ENCODE results near the gene REELD1.

REELD1 gene

DNA sequence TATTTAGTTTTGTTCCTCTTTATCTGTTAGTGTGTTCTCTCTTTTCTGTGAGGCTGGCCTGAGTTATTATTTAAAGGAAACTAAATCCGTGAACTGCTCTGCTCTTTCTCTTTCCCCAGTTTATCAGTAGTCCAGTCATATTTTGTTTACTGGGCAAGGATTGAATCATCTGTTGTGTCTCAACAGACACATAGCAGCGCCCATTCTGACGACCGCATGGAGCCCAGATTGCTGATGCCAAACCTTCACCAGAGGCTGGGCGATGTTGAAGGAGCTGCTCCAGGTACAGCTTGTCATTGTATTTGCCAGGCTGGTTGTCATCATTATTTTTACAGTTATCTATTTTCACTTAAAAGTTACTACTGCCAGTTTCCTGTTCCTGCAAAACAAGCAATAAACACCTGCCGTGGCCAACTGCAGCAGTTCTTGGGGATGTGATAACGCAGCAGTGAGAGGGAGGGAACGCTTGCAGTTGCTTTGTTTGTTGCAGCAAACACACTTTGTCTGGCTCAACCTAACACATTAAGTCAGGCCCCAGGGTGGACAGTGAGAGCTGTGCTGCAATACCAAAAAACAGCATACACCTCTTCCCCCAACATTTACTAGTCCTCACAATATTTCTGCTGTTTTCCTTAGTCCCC is 10.1 kb downstream of the REELD1 start:
- DNase-seq (ENCODE audit: low spot score) = no peak

DNA sequence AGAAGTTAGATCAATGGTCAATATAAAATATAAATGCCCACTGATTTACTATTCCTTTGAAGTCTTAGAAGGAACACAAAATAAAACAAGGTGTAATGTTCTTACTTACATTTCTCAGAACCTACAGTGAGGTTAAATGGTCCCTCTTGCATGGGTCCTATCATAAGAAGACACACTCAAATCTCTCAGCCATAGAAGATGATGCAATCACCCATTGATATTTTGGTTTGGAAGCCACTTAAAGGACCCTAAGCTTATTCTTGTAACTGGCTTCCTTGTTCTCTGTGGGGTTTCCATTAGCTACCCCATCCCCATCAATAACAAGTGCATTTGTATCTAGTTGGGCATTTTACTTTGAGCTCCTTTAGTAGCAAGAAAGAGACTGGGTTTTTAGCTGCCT is 15.1 kb downstream of the REELD1 start:
- DNase-seq (ENCODE audit: low spot score) = no peak

DNA sequence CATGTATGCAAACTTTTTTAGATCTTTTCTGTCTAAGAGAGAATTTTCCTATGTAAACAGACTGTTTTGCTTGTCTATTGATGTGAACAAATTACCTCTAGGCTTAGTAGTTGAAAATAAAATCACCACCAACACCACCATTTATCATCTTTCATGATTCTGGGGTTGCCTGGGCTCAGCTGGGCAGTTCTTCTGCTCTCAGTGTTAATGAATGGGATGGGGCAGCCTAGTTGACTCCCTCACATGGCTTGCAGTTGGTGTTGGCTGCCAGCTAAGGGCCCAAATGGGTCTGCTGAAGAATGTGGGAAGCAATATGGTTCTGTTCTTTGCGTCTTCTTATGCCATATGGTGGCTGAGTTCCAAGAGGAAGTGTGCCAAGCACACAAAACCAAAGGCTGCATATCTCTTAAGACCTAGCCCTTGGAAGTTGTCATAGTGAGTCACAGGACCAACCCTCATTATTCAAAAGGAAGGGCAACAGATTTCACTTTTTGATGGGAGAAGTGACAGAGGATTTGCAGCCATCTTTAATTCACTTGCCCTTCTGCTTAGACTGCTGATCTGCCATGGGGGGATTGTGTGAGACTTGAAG is 17.9 kb downstream of the REELD1 start:
- no peak for DNase-seq (ENCODE audit: low spot score)

DNA sequence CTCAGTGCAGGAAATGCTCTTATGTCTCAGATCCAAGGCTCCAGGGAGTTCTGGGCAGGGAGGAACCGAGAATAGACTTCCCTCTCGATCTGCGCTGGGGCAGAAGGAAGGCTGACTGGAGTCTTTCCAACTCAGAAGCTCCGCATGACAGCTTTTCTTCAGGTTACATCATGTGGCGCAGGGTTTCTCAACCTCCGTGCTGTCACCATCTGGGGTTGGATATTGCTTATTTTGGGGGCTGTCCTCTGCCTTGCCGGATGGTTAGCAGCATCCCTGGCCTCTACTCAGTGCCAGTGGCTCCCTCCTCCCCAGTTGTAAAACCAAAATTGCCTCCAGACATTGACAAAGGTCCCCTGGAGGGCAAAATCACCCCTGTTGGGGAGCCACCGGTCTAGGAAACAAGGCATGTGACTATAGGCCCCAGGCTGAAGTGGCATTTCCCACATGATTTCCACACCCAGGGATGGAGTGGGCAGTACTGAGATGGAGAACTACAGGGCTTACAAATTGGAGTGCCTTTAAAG is 21.4 kb downstream of the REELD1 start:
- DNase-seq (ENCODE audit: low spot score) = no peak

DNA sequence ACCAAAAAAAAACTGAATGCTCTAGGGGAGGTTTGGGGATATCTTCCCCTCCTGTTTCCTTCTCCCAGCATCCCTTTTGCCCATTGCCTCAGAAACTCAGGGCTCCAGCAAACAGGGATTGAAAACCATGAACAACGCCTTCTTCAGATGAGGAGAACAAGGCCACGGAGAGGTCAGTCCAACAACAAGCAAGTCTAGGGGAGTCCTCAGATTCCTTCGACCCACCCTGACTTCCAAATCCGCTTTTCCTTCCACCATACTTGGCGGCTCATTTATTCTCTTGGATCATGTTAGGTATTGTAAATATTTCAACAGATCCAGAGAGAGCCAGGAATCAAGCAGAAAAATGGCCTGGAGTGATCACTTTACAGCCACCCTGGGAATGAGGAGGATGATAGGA is 21.9 kb downstream of the REELD1 start:
- DNase-seq (ENCODE audit: low spot score) = no peak

- DNase-seq (ENCODE audit: low spot score) = no peak
Measured at GRCh38 chr4:146237092-146237491, 22.8 kb downstream of the REELD1 start.

DNA sequence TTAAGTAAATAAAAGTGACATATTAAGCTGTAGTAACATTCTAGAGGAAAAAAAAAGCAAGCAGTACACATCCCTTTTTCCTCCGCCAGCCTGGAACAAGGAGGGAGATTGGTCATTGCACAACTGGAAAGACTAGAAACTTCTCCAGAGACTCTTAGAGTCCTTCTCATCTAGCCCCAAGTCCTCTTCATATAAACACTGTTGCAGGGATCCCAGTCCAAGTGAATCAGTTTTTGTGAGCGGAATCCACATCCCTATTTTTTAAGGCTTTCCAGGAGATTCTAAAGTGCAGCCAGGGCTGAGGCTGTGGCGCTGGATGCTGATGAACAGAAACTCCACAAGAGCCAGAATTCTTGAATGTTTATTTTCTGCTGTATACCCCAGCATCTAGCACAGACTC is 23.8 kb downstream of the REELD1 start:
- no peak for DNase-seq (ENCODE audit: low spot score)

- peak; percentile 74 for DNase-seq (ENCODE audit: low spot score)
Measured at GRCh38 chr4:146243141-146243882, 29.0 kb downstream of the REELD1 start.

DNA sequence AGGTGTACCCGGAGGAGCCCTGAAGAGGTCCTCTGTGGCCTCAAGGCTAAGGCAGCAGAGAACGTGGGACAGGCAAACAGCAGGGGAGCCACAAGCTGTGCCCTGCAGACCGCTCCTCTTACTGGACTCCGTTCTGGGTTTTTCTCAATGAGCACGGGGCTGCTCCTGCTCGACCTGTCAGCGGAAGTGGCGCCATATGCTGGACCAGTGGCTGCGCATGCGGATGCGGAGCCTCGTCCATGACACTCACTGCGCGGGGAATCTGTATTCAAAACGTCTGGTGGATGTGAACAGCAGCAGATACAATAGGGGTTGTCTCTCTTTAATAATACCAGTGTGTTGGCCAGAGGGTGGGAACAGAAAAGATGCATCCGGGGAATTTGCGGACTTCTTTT is 29.5 kb downstream of the REELD1 start:
- no peak for DNase-seq (ENCODE audit: low spot score)

GRCh38 chr4:146244496-146244895 is 30.2 kb downstream of the REELD1 start:
- no peak for DNase-seq (ENCODE audit: low spot score)

GRCh38 chr4:146245246-146245645 is 30.9 kb downstream of the REELD1 start:
- no peak for DNase-seq (ENCODE audit: low spot score)

- DNase-seq (ENCODE audit: low spot score) = no peak
Measured at GRCh38 chr4:146245850-146246249, 31.5 kb downstream of the REELD1 start.

DNA sequence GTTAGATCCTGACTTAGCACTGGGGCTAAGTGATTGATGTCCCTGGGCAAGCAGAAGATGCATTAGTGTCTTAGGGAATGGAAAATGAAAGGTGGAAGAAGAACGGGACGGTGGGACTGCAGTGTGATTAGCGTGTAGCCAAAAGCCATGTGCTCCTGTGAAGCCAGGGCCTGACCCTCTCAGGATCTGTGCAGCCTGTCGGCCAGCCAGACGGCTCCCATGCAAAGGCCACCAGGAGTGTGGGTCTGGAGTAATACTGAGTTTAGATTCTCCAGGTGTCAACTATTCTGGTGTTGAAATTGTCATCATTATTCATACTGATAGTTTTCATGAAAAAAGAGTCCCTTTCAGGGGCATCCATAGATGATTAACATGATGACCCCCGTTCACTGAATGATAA is 32.0 kb downstream of the REELD1 start:
- no peak for DNase-seq (ENCODE audit: low spot score)

DNA sequence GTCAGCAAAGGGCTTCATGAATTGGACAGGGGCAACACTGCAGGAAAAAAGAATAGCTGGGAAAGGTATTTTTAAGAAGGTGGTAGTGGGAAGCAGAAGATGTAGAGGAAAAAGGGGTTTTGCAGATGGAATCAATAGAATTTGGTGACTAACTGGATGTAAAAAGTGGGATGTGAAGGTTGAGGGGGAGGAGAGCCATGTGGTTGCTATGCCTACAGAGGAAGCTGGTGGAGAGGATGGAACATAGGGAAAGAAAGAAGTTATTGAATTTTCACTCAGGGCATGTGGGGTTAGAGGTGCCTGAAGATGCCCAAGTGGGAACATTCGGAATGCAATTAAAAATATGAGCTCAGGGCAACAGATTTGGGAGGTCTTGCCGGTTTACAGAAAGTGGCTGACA is 33.0 kb downstream of the REELD1 start:
- no peak for DNase-seq (ENCODE audit: low spot score)

GRCh38 chr4:146252969-146253611 is 38.8 kb downstream of the REELD1 start:
- DNase-seq (ENCODE audit: low spot score) = no peak

GRCh38 chr4:146255463-146255862 is 41.1 kb downstream of the REELD1 start:
- no peak for DNase-seq (ENCODE audit: low spot score)

DNA sequence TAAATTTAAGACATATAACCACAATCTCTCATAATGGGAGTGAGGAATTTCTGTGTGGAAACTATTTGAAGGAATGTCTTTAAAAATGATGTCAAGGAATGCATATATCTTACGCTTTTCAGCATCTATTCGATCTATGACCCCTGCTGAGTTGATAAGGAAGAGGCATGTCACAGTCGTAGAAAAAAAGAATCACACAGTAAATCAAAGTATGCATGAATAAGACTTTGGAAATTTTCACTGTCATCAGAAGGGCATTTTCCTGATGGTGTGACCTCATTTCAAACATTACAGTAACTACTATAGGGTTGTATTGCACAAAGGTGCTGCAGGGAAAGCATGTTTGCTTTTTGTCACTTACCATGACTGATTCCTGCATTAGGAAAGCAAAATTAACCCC is 41.5 kb downstream of the REELD1 start:
- DNase-seq (ENCODE audit: low spot score) = no peak

GRCh38 chr4:146256328-146256727 is 42.0 kb downstream of the REELD1 start:
- DNase-seq (ENCODE audit: low spot score) = no peak

- DNase-seq (ENCODE audit: low spot score) = no peak
Measured at GRCh38 chr4:146257511-146257910, 43.2 kb downstream of the REELD1 start.

GRCh38 chr4:146260521-146260920 is 46.2 kb downstream of the REELD1 start:
- DNase-seq (ENCODE audit: low spot score) = no peak

- no peak for DNase-seq (ENCODE audit: low spot score)
Measured at GRCh38 chr4:146261041-146261440, 46.7 kb downstream of the REELD1 start.

GRCh38 chr4:146263793-146264192 is 49.5 kb downstream of the REELD1 start:
- no peak for DNase-seq (ENCODE audit: low spot score)

Data from germinal center (tissue), 1 donor.